Smooth muscle cell of the pulmonary artery (primary cell): ENCODE results near the gene AP3S2. TPM values are rescaled to one million over a fixed set of nuclear protein-coding genes. Genes with fewer than 3 reads are reported as not detected.

Source experiments
- total RNA-seq: library from RNA; depleted of rRNA; stranded (reverse); fragments of >200 nt; gene quantifications from 2 replicates; pipeline ENCODE4 v1.2.3, GENCODE V29; 2014

Gene AP3S2
- 35.8 and 52.9 TPM in 2 replicates for total RNA-seq

GRCh38 chr15:89893696-89894447 is at the start of gene AP3S2:
Gene AP3S2, minus strand, starts transcription at chr15:89893994. Its CDS starts 45 bp downstream, at chr15:89893949.

GRCh38 chr15:89912674-89913396 is 19.0 kb upstream of the AP3S2 start, which contains the start of gene ARPIN:
Gene ARPIN, minus strand, starts transcription at chr15:89912952. Its CDS starts 117 bp downstream, at chr15:89912835.

Other genes starting within 250 kb of the AP3S2 start
- gene KIF7, start 238.5 kb downstream of the AP3S2 start, total RNA-seq, result 14.3 and 19.9 TPM in 2 replicates
- gene PLIN1, start 214.6 kb downstream of the AP3S2 start, total RNA-seq, result 0.23 and 0.33 TPM in 2 replicates
- 7.5 and 10.6 TPM in 2 replicates for gene PEX11A, start 203.2 kb downstream of the AP3S2 start, total RNA-seq
- 0.07 TPM in 1 of 2 replicates, not detected in the other for gene WDR93, start 203.2 kb downstream of the AP3S2 start, total RNA-seq
- 0.20 and 0.26 TPM in 2 replicates for gene MESP1, start 142.7 kb downstream of the AP3S2 start, total RNA-seq
- gene MESP2, start 117.7 kb downstream of the AP3S2 start, total RNA-seq, result 0.66 and 0.78 TPM in 2 replicates
- gene ANPEP, start 79.1 kb downstream of the AP3S2 start, total RNA-seq, result 90.6 and 222 TPM in 2 replicates
- gene ARPIN, start 19.0 kb upstream of the AP3S2 start, total RNA-seq, result 8.8 and 11.9 TPM in 2 replicates
- 8.5 and 10.3 TPM in 2 replicates for gene ZNF710, start 107.3 kb upstream of the AP3S2 start, total RNA-seq
- gene IDH2, start 208.5 kb upstream of the AP3S2 start, total RNA-seq, result 61.6 and 81.6 TPM in 2 replicates